ENCODE data around the gene IPO11.

Gene IPO11

GRCh38 chr5:62412549-62413329, at the start of gene IPO11:
IPO11 (plus strand) TSS chr5:62412763; CDS start chr5:62437280, 24,517 bp downstream.
- peak; percentile 93 for ATAC-seq
- TF ChIP-seq POU6F1 (CRISPR knock-in tag; IDR thresholded peaks at IDR 0.05; ENCODE audit: borderline replicate concordance, low read depth) (0 out of 2 replicates have a peak, but pooled peaks have one; percentile 21), ARNTL (CRISPR knock-in tag; IDR thresholded peaks at IDR 0.05; ENCODE audit: borderline replicate concordance, low read depth) (no peak)

GRCh38 chr5:62369039-62369438, 43.5 kb upstream of the IPO11 start:
- no peak for TF ChIP-seq TOX (CRISPR knock-in tag; IDR thresholded peaks at IDR 0.05; ENCODE audit: borderline replicate concordance)
- no peak for TF ChIP-seq PPARA (CRISPR knock-in tag; IDR thresholded peaks at IDR 0.05; ENCODE audit: borderline replicate concordance)
- TF ChIP-seq ZFP30 (CRISPR knock-in tag; IDR thresholded peaks at IDR 0.05) = no peak
- no peak for TF ChIP-seq BACH2 (CRISPR knock-in tag; IDR thresholded peaks at IDR 0.05; ENCODE audit: borderline replicate concordance)
- no peak for TF ChIP-seq ZFP3 (CRISPR knock-in tag; IDR thresholded peaks at IDR 0.05)
- TF ChIP-seq CREB5 (CRISPR knock-in tag; IDR thresholded peaks at IDR 0.05; ENCODE audit: low read depth) = no peak
- TF ChIP-seq ZNF8 (CRISPR knock-in tag; IDR thresholded peaks at IDR 0.05) = no peak
- TF ChIP-seq ZC3H10 (CRISPR knock-in tag; IDR thresholded peaks at IDR 0.05) = no peak
- TF ChIP-seq ZNF70 (CRISPR knock-in tag; IDR thresholded peaks at IDR 0.05) = no peak
- TF ChIP-seq RARB (CRISPR knock-in tag; IDR thresholded peaks at IDR 0.05) = no peak
- TF ChIP-seq POU6F1 (CRISPR knock-in tag; IDR thresholded peaks at IDR 0.05; ENCODE audit: borderline replicate concordance, low read depth) = no peak
- no peak for ATAC-seq

GRCh38 chr5:62371409-62371808, 41.2 kb upstream of the IPO11 start:
- TF ChIP-seq CREB5 (CRISPR knock-in tag; IDR thresholded peaks at IDR 0.05; ENCODE audit: low read depth) (no peak), PATZ1 (CRISPR knock-in tag; IDR thresholded peaks at IDR 0.05; ENCODE audit: borderline replicate concordance) (no peak), OSR1 (CRISPR knock-in tag; IDR thresholded peaks at IDR 0.05) (no peak), BACH2 (CRISPR knock-in tag; IDR thresholded peaks at IDR 0.05; ENCODE audit: borderline replicate concordance) (no peak), ESRRG (CRISPR knock-in tag; IDR thresholded peaks at IDR 0.05) (no peak)
- no peak for ATAC-seq

- no peak for ATAC-seq
- TF ChIP-seq CREB5 (CRISPR knock-in tag; IDR thresholded peaks at IDR 0.05; ENCODE audit: low read depth) = no peak
- TF ChIP-seq CSDC2 (CRISPR knock-in tag; IDR thresholded peaks at IDR 0.05) = no peak
- no peak for TF ChIP-seq PATZ1 (CRISPR knock-in tag; IDR thresholded peaks at IDR 0.05; ENCODE audit: borderline replicate concordance)
- TF ChIP-seq OSR1 (CRISPR knock-in tag; IDR thresholded peaks at IDR 0.05) = no peak
- TF ChIP-seq ARNTL (CRISPR knock-in tag; IDR thresholded peaks at IDR 0.05; ENCODE audit: borderline replicate concordance, low read depth) = no peak
- TF ChIP-seq ZFP30 (CRISPR knock-in tag; IDR thresholded peaks at IDR 0.05) = no peak
- no peak for TF ChIP-seq ESRRG (CRISPR knock-in tag; IDR thresholded peaks at IDR 0.05)
- TF ChIP-seq ZC3H10 (CRISPR knock-in tag; IDR thresholded peaks at IDR 0.05) = no peak
- TF ChIP-seq RARB (CRISPR knock-in tag; IDR thresholded peaks at IDR 0.05) = no peak
- TF ChIP-seq PPARA (CRISPR knock-in tag; IDR thresholded peaks at IDR 0.05; ENCODE audit: borderline replicate concordance) = no peak
- no peak for TF ChIP-seq ZFP3 (CRISPR knock-in tag; IDR thresholded peaks at IDR 0.05)
Measured at GRCh38 chr5:62372600-62372999, 40.0 kb upstream of the IPO11 start.
